ENCODE data around the gene LZTR1. TPM values are rescaled to one million over a fixed set of nuclear protein-coding genes. Genes with fewer than 3 reads are reported as not detected.

LZTR1 gene
- total RNA-seq, 1 donor from 2014 or later, result 72.8 TPM

- H3K9me3 ChIP-seq, result no peaks in the 10 kb centered on the region
- intact Hi-C loops (cut with DNase I), result loop anchor here (5.0 kb wide), 1 partner anchor 36 kb away; the partner anchor contains the start of gene LZTR1
Measured at GRCh38 chr22:21018314-21018713, 36.2 kb downstream of the LZTR1 start.

GRCh38 chr22:21020802-21021429 lies 38.8 kb downstream of the LZTR1 start:
- no peaks in the 10 kb centered on the region for H3K36me3 ChIP-seq
- no peaks in the 10 kb centered on the region for H3K9me3 ChIP-seq
- TF ChIP-seq CTCF (IDR thresholded peaks at IDR 0.05), result no peak
- no peak overlapping the region for H3K4me3 ChIP-seq
- H3K27ac ChIP-seq, result no peak overlapping the region
- intact Hi-C loops (cut with DNase I), result no loop called here
- H3K4me1 ChIP-seq, result peaks cover 0 to 2% of the 10 kb centered on the region in 2 donors
- DNase-seq (ENCODE audit: low spot score in 2 of 2), result no peak
- H3K27me3 ChIP-seq, result no peaks in the 10 kb centered on the region

More at GRCh38 chr22:21018314-21018713, 36.2 kb downstream of the LZTR1 start:
- Histone ChIP-seq H3K4me1 (peaks cover 10 to 18% of the 10 kb centered on the region in 2 donors), H3K27me3 (no peaks in the 10 kb centered on the region), H3K27ac (no peak overlapping the region), H3K4me3 (no peak overlapping the region), H3K36me3 (no peaks in the 10 kb centered on the region)
- DNase-seq (ENCODE audit: low spot score in 2 of 2), result no peak
- TF ChIP-seq CTCF (IDR thresholded peaks at IDR 0.05), result no peak

- no peak for TF ChIP-seq CTCF (IDR thresholded peaks at IDR 0.05)
- no peaks in the 10 kb centered on the region for H3K9me3 ChIP-seq
- no peaks in the 10 kb centered on the region for H3K27me3 ChIP-seq
- no peaks in the 10 kb centered on the region for H3K36me3 ChIP-seq
- H3K27ac ChIP-seq, result no peak overlapping the region
- DNase-seq (ENCODE audit: low spot score in 2 of 2), result no peak
- no peak overlapping the region for H3K4me3 ChIP-seq
- intact Hi-C loops (cut with DNase I), result no loop called here
- H3K4me1 ChIP-seq, result no peaks in the 10 kb centered on the region
Measured at GRCh38 chr22:21022507-21022906, 40.4 kb downstream of the LZTR1 start.

GRCh38 chr22:21022955-21023614 lies 41.0 kb downstream of the LZTR1 start:
- no peaks in the 10 kb centered on the region for H3K9me3 ChIP-seq
- intact Hi-C loops (cut with DNase I), result no loop called here
- no peak for DNase-seq (ENCODE audit: low spot score in 2 of 2)
- H3K4me3 ChIP-seq, result no peak overlapping the region
- H3K36me3 ChIP-seq, result no peaks in the 10 kb centered on the region
- no peaks in the 10 kb centered on the region for H3K27me3 ChIP-seq
- no peak for TF ChIP-seq CTCF (IDR thresholded peaks at IDR 0.05)
- no peaks in the 10 kb centered on the region for H3K4me1 ChIP-seq
- H3K27ac ChIP-seq, result no peak overlapping the region

GRCh38 chr22:21025266-21025665 lies 43.2 kb downstream of the LZTR1 start:
- DNase-seq (ENCODE audit: low spot score in 2 of 2), result no peak
- no peaks in the 10 kb centered on the region for H3K27me3 ChIP-seq
- no peaks in the 10 kb centered on the region for H3K4me1 ChIP-seq
- no peak overlapping the region for H3K27ac ChIP-seq
- no peaks in the 10 kb centered on the region for H3K36me3 ChIP-seq
- H3K4me3 ChIP-seq, result no peak overlapping the region
- no peak for TF ChIP-seq CTCF (IDR thresholded peaks at IDR 0.05)
- intact Hi-C loops (cut with DNase I), result no loop called here
- no peaks in the 10 kb centered on the region for H3K9me3 ChIP-seq

All from ascending aorta (tissue), 2 donors.